Neutrophil (primary cell): Measurements from ENCODE around the gene PIEZO2.

Experiments
- H3K27ac ChIP-seq: fragments of 200-600 bp; sonication (generic); 2 replicates; pipeline ENCODE4 v1.5.1; 2016; ENCODE audit warnings: mild to moderate bottlenecking, moderate library complexity
- H3K27me3 ChIP-seq: fragments of 200-600 bp; sonication (generic); 2 replicates; pipeline ENCODE4 v1.6.0; 2016; ENCODE audit warnings: mild to moderate bottlenecking
- H3K36me3 ChIP-seq: fragments of 200-600 bp; sonication (generic); 2 replicates; pipeline ENCODE4 v1.5.1; 2017
- H3K4me1 ChIP-seq, 2 experiments: fragments of 200-600 bp in 1 of 2; sonication (generic) in 1 of 2; 1 replicate in 1 of 2; 2 replicates in 1 of 2; pipeline versions ENCODE4 v1.5.1 to v1.6.1; 2013 to 2016; ENCODE audit warnings: low read depth in 1 of 2, low read length in 1 of 2, mild to moderate bottlenecking in 1 of 2, moderate library complexity in 1 of 2; ENCODE audit not compliant: control insufficient read depth in 1 of 2, insufficient read depth in 1 of 2
- H3K4me3 ChIP-seq, 2 experiments: fragments of 200-600 bp in 1 of 2; sonication (generic) in 1 of 2; 1 replicate in 1 of 2; 2 replicates in 1 of 2; pipeline ENCODE4 v1.5.1; 2013 to 2016; ENCODE audit warnings: low read depth in 1 of 2, low read length in 1 of 2, mild to moderate bottlenecking in 1 of 2, moderate library complexity in 1 of 2
- H3K9me3 ChIP-seq: fragments of 200-600 bp; sonication (generic); 2 replicates; pipeline ENCODE4 v1.5.1; 2016
- TF ChIP-seq, protein P1 (sequence below): fragments of 200-600 bp; sonication (generic); IDR thresholded peaks from 2 replicates; pipeline ENCODE4 v1.5.1; 2016; ENCODE audit warnings: antibody characterized with exemption

PIEZO2 gene

DNA sequence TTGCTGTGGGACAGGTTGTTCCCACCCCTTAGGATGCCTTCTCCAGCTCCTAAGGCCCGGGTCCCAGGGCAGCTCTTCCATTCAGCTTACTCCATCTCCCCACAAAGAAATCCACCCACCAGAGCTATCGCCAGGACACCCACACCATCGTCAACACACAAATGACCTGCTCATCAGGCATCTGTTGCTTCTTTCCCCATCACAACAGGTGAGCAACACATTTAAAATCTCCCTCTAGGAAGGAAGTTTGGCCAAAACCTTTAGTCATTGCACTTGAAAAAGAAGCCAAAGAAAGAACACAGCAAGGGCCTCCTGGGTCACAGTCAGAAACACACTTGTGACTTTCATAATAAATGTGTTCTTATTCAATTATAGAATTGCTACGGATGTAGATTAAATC, 289.0 kb downstream of the PIEZO2 start:
- Histone ChIP-seq H3K27me3 (no peaks in the 10 kb centered on the region), H3K4me3 (no peak overlapping the region), H3K4me1 (no peaks in the 10 kb centered on the region), H3K9me3 (no peaks in the 10 kb centered on the region), H3K36me3 (no peaks in the 10 kb centered on the region), H3K27ac (no peak overlapping the region)
- TF ChIP-seq, protein P1, sequence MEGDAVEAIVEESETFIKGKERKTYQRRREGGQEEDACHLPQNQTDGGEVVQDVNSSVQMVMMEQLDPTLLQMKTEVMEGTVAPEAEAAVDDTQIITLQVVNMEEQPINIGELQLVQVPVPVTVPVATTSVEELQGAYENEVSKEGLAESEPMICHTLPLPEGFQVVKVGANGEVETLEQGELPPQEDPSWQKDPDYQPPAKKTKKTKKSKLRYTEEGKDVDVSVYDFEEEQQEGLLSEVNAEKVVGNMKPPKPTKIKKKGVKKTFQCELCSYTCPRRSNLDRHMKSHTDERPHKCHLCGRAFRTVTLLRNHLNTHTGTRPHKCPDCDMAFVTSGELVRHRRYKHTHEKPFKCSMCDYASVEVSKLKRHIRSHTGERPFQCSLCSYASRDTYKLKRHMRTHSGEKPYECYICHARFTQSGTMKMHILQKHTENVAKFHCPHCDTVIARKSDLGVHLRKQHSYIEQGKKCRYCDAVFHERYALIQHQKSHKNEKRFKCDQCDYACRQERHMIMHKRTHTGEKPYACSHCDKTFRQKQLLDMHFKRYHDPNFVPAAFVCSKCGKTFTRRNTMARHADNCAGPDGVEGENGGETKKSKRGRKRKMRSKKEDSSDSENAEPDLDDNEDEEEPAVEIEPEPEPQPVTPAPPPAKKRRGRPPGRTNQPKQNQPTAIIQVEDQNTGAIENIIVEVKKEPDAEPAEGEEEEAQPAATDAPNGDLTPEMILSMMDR: no peak

DNA sequence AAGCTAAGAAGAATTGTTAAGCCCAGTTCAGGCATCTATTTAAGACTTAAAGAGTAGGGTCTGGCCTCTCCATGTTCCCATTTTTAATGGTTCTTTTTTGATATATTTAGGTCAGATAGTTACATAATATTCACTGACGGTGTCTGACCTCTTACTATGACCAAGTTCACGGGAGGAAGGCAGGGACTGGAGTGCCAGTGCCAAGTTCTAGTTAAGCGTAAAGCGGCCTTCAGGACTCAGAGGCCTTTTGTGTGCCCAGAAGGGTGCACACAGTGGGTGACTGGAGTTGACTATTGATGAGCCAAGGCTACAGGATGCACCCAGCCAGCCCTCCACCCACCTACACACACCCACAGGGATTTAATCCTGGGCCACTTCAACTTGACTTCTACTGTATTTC, 290.9 kb downstream of the PIEZO2 start:
- no peaks in the 10 kb centered on the region for H3K27me3 ChIP-seq
- TF ChIP-seq, protein P1: no peak
- no peak overlapping the region for H3K27ac ChIP-seq
- H3K4me3 ChIP-seq: no peak overlapping the region
- H3K4me1 ChIP-seq: no peaks in the 10 kb centered on the region
- H3K9me3 ChIP-seq: no peaks in the 10 kb centered on the region
- H3K36me3 ChIP-seq: no peaks in the 10 kb centered on the region

DNA sequence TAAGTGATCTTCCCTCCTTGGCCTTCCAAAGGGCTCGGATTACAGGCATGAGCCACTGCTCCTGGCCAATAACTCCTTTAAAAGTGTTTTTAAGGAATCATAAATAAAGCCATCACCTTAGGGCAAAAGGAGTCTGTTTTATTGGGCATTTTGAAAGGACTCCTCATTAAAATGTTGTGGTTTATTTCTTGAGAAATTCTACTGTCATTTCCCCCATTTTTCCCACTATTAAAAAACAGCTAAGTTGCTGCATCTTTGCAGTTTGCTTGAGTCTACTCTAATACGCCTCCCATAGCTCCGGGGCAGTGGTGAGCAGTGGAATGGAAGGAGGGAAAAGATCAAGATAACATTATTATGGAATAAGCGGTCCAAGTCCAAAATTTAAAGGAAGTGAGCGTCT, 293.2 kb downstream of the PIEZO2 start:
- no peak overlapping the region for H3K4me3 ChIP-seq
- H3K27me3 ChIP-seq: no peaks in the 10 kb centered on the region
- H3K36me3 ChIP-seq: no peaks in the 10 kb centered on the region
- TF ChIP-seq, protein P1: no peak
- H3K27ac ChIP-seq: no peak overlapping the region
- no peaks in the 10 kb centered on the region for H3K4me1 ChIP-seq
- no peaks in the 10 kb centered on the region for H3K9me3 ChIP-seq

DNA sequence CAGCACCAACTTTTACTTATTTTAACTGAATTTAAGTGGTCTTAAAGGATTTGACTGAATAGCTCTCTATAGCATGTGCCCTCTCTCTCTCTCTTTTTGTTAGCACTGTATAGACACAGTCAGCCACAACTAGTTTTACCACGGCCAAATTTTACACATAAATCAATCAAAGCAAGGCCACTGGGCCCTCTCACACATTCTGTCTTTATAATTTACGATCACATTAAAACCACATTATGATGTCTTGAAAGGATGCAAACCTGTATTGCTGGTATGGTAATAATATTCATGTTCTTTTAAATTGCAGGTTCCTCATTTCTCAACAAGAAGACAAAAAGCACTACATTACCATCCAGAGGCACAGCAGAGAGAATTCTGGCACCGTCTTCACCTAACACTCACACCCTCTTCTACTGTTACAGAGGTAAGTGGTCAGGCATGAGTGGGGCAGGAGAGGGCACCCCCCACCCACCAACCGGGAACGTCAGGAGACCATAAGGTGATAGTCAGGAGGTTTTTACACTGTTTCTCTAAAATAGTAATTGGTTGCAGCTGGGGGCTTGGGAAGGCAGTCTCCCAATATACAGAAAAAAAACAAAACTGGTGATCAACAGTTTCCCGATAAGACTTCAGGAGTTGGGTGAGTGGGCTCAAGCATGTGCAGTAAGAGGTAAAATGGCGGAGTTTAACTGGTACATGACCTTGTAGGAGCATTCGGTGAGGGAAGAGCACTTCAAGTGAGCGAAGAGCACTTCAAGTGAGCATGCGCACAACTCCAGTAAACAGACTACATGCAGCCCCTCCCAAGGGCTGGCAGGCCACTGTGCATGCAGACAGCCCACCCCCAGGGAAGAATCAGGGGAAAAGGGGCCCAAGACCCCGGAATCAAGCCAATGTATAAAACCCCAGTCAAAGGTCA, 296.7 kb downstream of the PIEZO2 start:
- H3K27ac ChIP-seq: no peak overlapping the region
- TF ChIP-seq, protein P1: no peak
- H3K36me3 ChIP-seq: no peaks in the 10 kb centered on the region
- H3K9me3 ChIP-seq: no peaks in the 10 kb centered on the region
- H3K4me3 ChIP-seq: no peak overlapping the region
- H3K27me3 ChIP-seq: no peaks in the 10 kb centered on the region
- H3K4me1 ChIP-seq: no peaks in the 10 kb centered on the region

DNA sequence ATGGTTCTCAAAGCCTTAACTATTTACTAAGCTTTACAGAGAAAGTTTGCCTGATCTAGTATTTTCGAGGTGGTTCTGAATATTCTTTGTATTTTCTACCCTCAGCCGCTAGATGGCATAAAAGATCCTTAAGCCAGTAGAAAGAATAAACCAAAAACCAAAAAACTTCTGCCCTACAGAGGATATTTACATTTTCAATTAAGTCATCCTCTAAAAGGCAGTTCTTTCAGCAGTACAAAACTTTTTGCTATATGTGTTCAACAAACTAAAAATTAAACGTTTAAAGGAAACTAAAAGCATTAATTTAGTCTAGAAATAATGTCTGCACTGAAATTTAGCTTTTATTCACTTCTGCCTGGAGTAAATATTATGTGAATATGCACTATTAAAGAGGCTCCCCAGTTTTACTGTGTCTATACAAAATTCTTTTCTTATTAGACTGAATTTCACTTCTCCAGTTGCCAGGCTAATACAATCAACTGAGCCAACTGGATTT, 297.5 kb downstream of the PIEZO2 start:
- H3K9me3 ChIP-seq: no peaks in the 10 kb centered on the region
- H3K4me3 ChIP-seq: no peak overlapping the region
- no peaks in the 10 kb centered on the region for H3K27me3 ChIP-seq
- no peaks in the 10 kb centered on the region for H3K36me3 ChIP-seq
- TF ChIP-seq, protein P1: peak; percentile 32
- H3K27ac ChIP-seq: no peak overlapping the region
- H3K4me1 ChIP-seq: no peaks in the 10 kb centered on the region
